GM19240 (cell line): ENCODE results near the gene XRCC5.

Source experiments
- DNase-seq: peaks from one replicate; pipeline ENCODE4 v3.0.0; 2011; ENCODE audit warnings: low spot score; ENCODE audit not compliant: insufficient read length

The XRCC5 gene

GRCh38 chr2:216222650-216223352 is 113.7 kb downstream of the XRCC5 start:
- DNase-seq = no peak

GRCh38 chr2:216224388-216224787 is 115.2 kb downstream of the XRCC5 start:
- no peak for DNase-seq

GRCh38 chr2:216229277-216229914 is 120.2 kb downstream of the XRCC5 start:
- no peak for DNase-seq

GRCh38 chr2:216231867-216232266 is 122.7 kb downstream of the XRCC5 start:
- DNase-seq = no peak

GRCh38 chr2:216232721-216233120 is 123.6 kb downstream of the XRCC5 start:
- no peak for DNase-seq

- DNase-seq = no peak
Measured at GRCh38 chr2:216233281-216233995, 124.3 kb downstream of the XRCC5 start.

GRCh38 chr2:216234106-216234505 is 125.0 kb downstream of the XRCC5 start:
- no peak for DNase-seq

GRCh38 chr2:216235462-216235861 is 126.3 kb downstream of the XRCC5 start:
- no peak for DNase-seq

GRCh38 chr2:216235896-216236295 is 126.7 kb downstream of the XRCC5 start:
- no peak for DNase-seq

DNA sequence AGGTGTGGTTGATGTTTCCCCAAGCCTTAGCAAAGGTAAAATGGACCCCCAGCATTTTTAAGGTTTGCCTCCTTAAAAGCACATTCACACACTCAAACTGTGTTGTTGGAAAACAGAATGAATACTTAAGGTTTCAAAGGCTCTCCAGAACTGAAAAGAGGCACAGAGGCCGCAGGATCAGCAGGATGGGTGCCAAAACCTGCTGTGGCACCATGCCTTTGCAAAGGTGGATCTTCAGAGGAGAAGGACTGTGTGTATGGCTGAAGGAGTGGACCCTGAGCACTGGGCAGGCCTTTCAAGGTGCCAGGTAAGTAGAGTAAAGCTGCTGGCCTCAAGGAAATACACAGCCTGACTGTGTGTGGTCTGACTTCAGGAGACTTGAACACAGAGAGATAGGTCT is 127.3 kb downstream of the XRCC5 start:
- DNase-seq = no peak

DNA sequence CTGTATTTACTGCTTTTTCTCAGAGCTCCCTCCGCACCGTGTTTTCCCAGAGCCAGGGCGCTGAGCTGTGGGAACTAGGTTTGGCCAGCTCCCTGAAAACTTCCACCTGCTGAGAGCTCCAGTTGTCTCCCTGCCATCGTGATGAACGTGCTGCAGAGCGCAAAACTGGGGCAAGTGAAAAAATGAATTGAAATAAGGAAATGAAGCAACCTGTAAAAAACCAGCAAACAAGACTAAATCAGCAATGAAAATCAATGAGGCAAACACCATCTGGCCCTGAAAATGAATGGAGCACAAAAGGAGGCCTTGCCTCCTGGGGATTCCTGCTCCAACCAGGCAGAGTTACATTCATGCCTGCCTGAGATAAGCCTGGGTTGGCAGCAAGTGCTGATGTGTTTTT is 133.2 kb downstream of the XRCC5 start:
- DNase-seq = no peak

- DNase-seq = no peak
Measured at GRCh38 chr2:216243026-216243425, 133.9 kb downstream of the XRCC5 start.

- DNase-seq = no peak
Measured at GRCh38 chr2:216245391-216245975, 136.3 kb downstream of the XRCC5 start.

- DNase-seq = no peak
Measured at GRCh38 chr2:216246766-216247165, 137.6 kb downstream of the XRCC5 start.
